PC-9 (cell line): ENCODE results near the gene SPINT2. TPM values are rescaled to one million over a fixed set of nuclear protein-coding genes. Genes with fewer than 3 reads are reported as not detected.
A peak's percentile ranks its signal among the peaks of the same experiment; 100 is the strongest.

Experiments
- BruUV-seq: library from RNA; stranded (reverse); fragments of 400-500 nt; replicated peaks from 2 replicates; lab custom pipeline; 2021; lab: Mats Ljungman, UMichigan
- CTCF ChIA-PET: fragments of 300-600 bp; sonication (Branson Sonifier 250); formaldehyde crosslinking; loops from one replicate; lab custom pipeline; 2022; ENCODE audit warnings: antibody characterized with exemption; lab: Charles Lee
- POLR2A ChIA-PET: fragments of 300-600 bp; sonication (Branson Sonifier 250); formaldehyde crosslinking; loops from one replicate; lab custom pipeline; 2022; ENCODE audit warnings: antibody characterized with exemption; ENCODE audit not compliant: unreplicated experiment; lab: Charles Lee
- DNase-seq, 2 experiments: peaks; one replicate each; pipeline versions ENCODE4 v3.0.0 to v3.0.0-alpha.2; 2015 to 2022; ENCODE audit warnings: mixed read lengths in 1 of 2
- H2AFZ ChIP-seq: fragments of 200-600 bp; sonication (generic); 2 replicates; pipeline ENCODE4 v1.8.1; 2017; ENCODE audit warnings: antibody characterized with exemption
- H3F3A ChIP-seq: fragments of 200-600 bp; sonication (generic); 2 replicates; pipeline ENCODE4 v1.8.1; 2017; ENCODE audit warnings: antibody characterized with exemption, mild to moderate bottlenecking, low read depth; ENCODE audit not compliant: insufficient read depth
- H3K27ac ChIP-seq: fragments of 200-600 bp; sonication (generic); 2 replicates; pipeline ENCODE4 v1.6.1; 2016; ENCODE audit warnings: mixed run types
- H3K27me3 ChIP-seq: fragments of 200-600 bp; sonication (generic); 2 replicates; pipeline ENCODE4 v1.6.1; 2016; ENCODE audit warnings: low read depth, mixed run types; ENCODE audit not compliant: insufficient read depth
- H3K36me3 ChIP-seq: fragments of 200-600 bp; sonication (generic); 2 replicates; pipeline ENCODE4 v1.6.1; 2016; ENCODE audit warnings: low read depth, mixed run types
- H3K4me1 ChIP-seq: fragments of 200-600 bp; sonication (generic); replicated peaks from 2 replicates; pipeline ENCODE4 v1.6.1; 2016; ENCODE audit warnings: mixed run types; ENCODE audit not compliant: insufficient read depth
- H3K4me2 ChIP-seq: fragments of 200-600 bp; sonication (generic); 2 replicates; pipeline ENCODE4 v1.6.1; 2017; ENCODE audit warnings: mixed run types
- H3K4me3 ChIP-seq: fragments of 200-600 bp; sonication (generic); 2 replicates; pipeline ENCODE4 v1.6.1; 2016; ENCODE audit warnings: mixed run types
- H3K79me2 ChIP-seq: fragments of 200-600 bp; sonication (generic); 2 replicates; pipeline ENCODE4 v1.6.1; 2017; ENCODE audit warnings: low read depth, mixed run types
- H3K9me2 ChIP-seq: fragments of 200-600 bp; sonication (generic); 2 replicates; pipeline ENCODE4 v1.8.1; 2017; ENCODE audit warnings: mild to moderate bottlenecking; ENCODE audit not compliant: insufficient read depth
- H3K9me3 ChIP-seq: fragments of 200-600 bp; sonication (generic); 2 replicates; pipeline ENCODE4 v1.8.1; 2016; ENCODE audit warnings: low read depth; ENCODE audit not compliant: insufficient read depth
- H4K20me1 ChIP-seq: fragments of 200-600 bp; sonication (generic); 2 replicates; pipeline ENCODE4 v1.8.1; 2017; ENCODE audit not compliant: insufficient read depth
- EZH2 ChIP-seq: fragments of 200-600 bp; sonication (generic); IDR thresholded peaks from 2 replicates; pipeline ENCODE4 v1.8.0; 2017; ENCODE audit warnings: antibody characterized with exemption, low read depth
- intact Hi-C: fragments of 100-400 bp; cut with micrococcal nuclease; formaldehyde crosslinking; loops from one replicate; pipeline ENCODE4 v1.10.0; 2022; ENCODE audit not compliant: unreplicated experiment
- total RNA-seq: library from RNA; stranded (reverse); gene quantifications from 2 replicates; pipeline ENCODE4 v1.2.3, GENCODE V29; 2021
- TF ChIP-seq, protein P1 (sequence below): fragments of 200-600 bp; sonication (generic); conservative IDR thresholded peaks from 2 replicates; pipeline ENCODE4 v1.6.1; 2017; ENCODE audit warnings: mixed run types, antibody characterized with exemption, mild to moderate bottlenecking, moderate library complexity

Gene SPINT2
- total RNA-seq, 1 experiment from 2014 or later = 1,019 TPM

- H3K9me2 ChIP-seq = no peaks in the 10 kb centered on the region
- ChIA-PET CTCF (interaction anchor here (0.7 kb wide), 1 partner anchor 62 kb away, joined by 3 read pairs; no protein-coding TSS in a partner anchor), POLR2A (interaction anchor here (0.7 kb wide), 1 partner anchor 12 kb away, joined by 3 read pairs; no protein-coding TSS in a partner anchor)
- H3K36me3 ChIP-seq = peaks cover 37% of the 10 kb centered on the region
- peaks cover 57% of the 10 kb centered on the region for H3K4me1 ChIP-seq
- no peak overlapping the region for H2AFZ ChIP-seq
- no peak for DNase-seq
- no peaks in the 10 kb centered on the region for H3K27me3 ChIP-seq
- TF ChIP-seq EZH2 = no peak
- TF ChIP-seq, protein P1, sequence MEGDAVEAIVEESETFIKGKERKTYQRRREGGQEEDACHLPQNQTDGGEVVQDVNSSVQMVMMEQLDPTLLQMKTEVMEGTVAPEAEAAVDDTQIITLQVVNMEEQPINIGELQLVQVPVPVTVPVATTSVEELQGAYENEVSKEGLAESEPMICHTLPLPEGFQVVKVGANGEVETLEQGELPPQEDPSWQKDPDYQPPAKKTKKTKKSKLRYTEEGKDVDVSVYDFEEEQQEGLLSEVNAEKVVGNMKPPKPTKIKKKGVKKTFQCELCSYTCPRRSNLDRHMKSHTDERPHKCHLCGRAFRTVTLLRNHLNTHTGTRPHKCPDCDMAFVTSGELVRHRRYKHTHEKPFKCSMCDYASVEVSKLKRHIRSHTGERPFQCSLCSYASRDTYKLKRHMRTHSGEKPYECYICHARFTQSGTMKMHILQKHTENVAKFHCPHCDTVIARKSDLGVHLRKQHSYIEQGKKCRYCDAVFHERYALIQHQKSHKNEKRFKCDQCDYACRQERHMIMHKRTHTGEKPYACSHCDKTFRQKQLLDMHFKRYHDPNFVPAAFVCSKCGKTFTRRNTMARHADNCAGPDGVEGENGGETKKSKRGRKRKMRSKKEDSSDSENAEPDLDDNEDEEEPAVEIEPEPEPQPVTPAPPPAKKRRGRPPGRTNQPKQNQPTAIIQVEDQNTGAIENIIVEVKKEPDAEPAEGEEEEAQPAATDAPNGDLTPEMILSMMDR = no peak
- peak overlapping the region; percentile 39; the same call in 1 of the 2 replicates for H3K4me3 ChIP-seq
- intact Hi-C loops = no loop called here
- BruUV-seq = no TSS peak
- peaks cover 99% of the 10 kb centered on the region for H4K20me1 ChIP-seq
- no peaks in the 10 kb centered on the region for H3K9me3 ChIP-seq
- peaks cover 98% of the 10 kb centered on the region for H3K79me2 ChIP-seq
- H3F3A ChIP-seq = peaks cover 81% of the 10 kb centered on the region
- peak overlapping the region; percentile 75 for H3K27ac ChIP-seq
- H3K4me2 ChIP-seq = peak overlapping the region; percentile 77
Measured at GRCh38 chr19:38278751-38279150, 14.4 kb downstream of the SPINT2 start.

DNA sequence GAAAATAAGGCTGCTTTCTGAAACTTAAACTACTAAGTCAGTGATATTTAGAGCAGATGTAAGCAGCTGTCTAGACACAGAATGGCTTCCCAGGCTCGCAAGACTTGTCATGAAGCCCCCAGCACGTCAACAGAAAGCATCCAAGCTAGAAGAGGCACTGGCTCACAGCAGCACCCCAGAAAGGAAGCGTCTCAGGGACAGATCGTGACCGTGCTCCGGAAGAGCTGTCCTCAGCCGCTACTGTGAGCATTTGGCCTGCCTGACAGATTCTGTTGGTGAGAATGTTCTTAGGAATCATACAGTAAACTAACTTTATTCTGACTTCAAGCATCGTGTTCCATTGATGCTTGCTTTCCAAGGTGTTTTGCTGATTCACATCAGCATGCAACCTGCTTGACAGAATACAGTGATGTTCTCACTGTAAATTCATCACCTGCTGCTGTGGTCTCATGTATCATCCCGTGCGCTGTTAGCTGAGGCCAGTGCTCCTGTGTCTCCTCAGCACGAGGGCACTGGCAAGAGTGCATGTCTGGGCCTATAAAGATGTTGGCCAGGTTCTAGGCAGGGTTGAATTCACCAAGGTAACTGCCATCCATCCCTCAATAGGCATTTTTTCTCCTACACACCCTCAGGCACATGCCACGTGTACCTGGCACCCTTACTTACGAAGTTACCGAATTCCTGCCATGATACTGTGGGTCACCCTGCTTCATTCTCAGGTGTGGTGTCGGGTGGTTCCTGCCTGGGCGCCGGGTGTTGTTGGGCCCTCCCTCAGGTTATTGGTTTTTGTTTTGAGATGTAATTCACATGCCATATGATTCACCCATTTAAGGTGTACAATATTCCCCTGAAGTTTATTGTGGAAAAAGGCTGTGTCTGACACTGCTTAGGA is 15.9 kb downstream of the SPINT2 start:
- intact Hi-C loops = no loop called here
- Histone ChIP-seq H3K36me3 (peaks cover 42% of the 10 kb centered on the region), H3K9me3 (no peaks in the 10 kb centered on the region), H3K27me3 (no peaks in the 10 kb centered on the region), H4K20me1 (peaks cover 99% of the 10 kb centered on the region), H3K27ac (0 out of 2 replicates have a peak overlapping the region, but pooled peaks have one; percentile 24), H3K79me2 (peaks cover 98% of the 10 kb centered on the region), H3K4me3 (no peak overlapping the region), H3K9me2 (no peaks in the 10 kb centered on the region), H3F3A (peaks cover 76% of the 10 kb centered on the region), H3K4me1 (peaks cover 50% of the 10 kb centered on the region), H3K4me2 (no peak overlapping the region), H2AFZ (no peak overlapping the region)
- DNase-seq = no peak
- TF ChIP-seq, protein P1 = no peak
- TF ChIP-seq EZH2 = no peak
- ChIA-PET POLR2A (no interaction called here), CTCF (interaction anchor here (0.6 kb wide), 1 partner anchor 846 kb away, joined by 12 read pairs; no protein-coding TSS in a partner anchor)
- no TSS peak for BruUV-seq

- CTCF ChIA-PET = no interaction called here
Measured at GRCh38 chr19:38281811-38282566, 17.6 kb downstream of the SPINT2 start.

More at GRCh38 chr19:38281811-38282566, 17.6 kb downstream of the SPINT2 start:
- no peak for DNase-seq
- no TSS peak for BruUV-seq
- H3F3A ChIP-seq = peaks cover 67% of the 10 kb centered on the region
- H3K27ac ChIP-seq = no peak overlapping the region
- no peaks in the 10 kb centered on the region for H3K9me3 ChIP-seq
- TF ChIP-seq, protein P1 = no peak
- TF ChIP-seq EZH2 = no peak
- POLR2A ChIA-PET = no interaction called here
- peaks cover 99% of the 10 kb centered on the region for H4K20me1 ChIP-seq
- H3K4me1 ChIP-seq = peaks cover 34% of the 10 kb centered on the region
- H3K27me3 ChIP-seq = no peaks in the 10 kb centered on the region
- peaks cover 52% of the 10 kb centered on the region for H3K36me3 ChIP-seq
- intact Hi-C loops = no loop called here
- H3K4me2 ChIP-seq = no peak overlapping the region
- H3K9me2 ChIP-seq = no peaks in the 10 kb centered on the region
- H3K79me2 ChIP-seq = peaks cover 97% of the 10 kb centered on the region
- no peak overlapping the region for H3K4me3 ChIP-seq
- no peak overlapping the region for H2AFZ ChIP-seq
